ENCODE data around the gene TAS1R3. TPM values are rescaled to one million over a fixed set of nuclear protein-coding genes. Genes with fewer than 3 reads are reported as not detected.

TAS1R3 gene
- total and polyA plus RNA-seq, 2 of the 4 experiments (the other 2 are of a cell fraction): under 0.01 to 0.05 TPM

GRCh38 chr1:1370771-1371300, 39.8 kb downstream of the TAS1R3 start:
- Histone ChIP-seq H3K23ac (ENCODE audit: low read depth, low read length) (no peak overlapping the region), H3K9ac (ENCODE audit: low read depth, low read length) (no peak overlapping the region), H3K56ac (ENCODE audit: extremely low read depth, insufficient read depth, low read length) (no peak overlapping the region), H2BK5ac (ENCODE audit: low read depth, low read length, poor library complexity, severe bottlenecking) (no peak overlapping the region), H3K9me1 (ENCODE audit: insufficient read depth, low read length) (0 out of 2 replicates have a peak, but pooled peaks cover 3% of the 10 kb centered on the region), H3K9me3 (ENCODE audit: control insufficient read depth, insufficient read depth, low read length) (no peaks in the 10 kb centered on the region), H3K27me3 (ENCODE audit: control insufficient read depth, insufficient read depth, low read length) (no peaks in the 10 kb centered on the region), H3K18ac (ENCODE audit: low read depth, low read length) (no peak overlapping the region), H3K79me1 (ENCODE audit: low read depth in 1 of 2, low read length in 2 of 2) (peaks cover under 1 to 46% of the 10 kb centered on the region in 2 experiments; a peak in 3 of 4 replicates), H2BK20ac (ENCODE audit: low read depth, low read length) (no peak overlapping the region), H2AK5ac (ENCODE audit: low read depth, low read length) (no peak overlapping the region), H3K36me3 (ENCODE audit: control insufficient read depth, insufficient read depth, low read length) (peaks cover 8% of the 10 kb centered on the region), H2BK120ac (ENCODE audit: low read depth, low read length) (no peak overlapping the region), H2AK9ac (replicated peaks; ENCODE audit: low read depth, low read length, poor library complexity) (no peak overlapping the region), H2AFZ (replicated peaks; ENCODE audit: low read length, poor library complexity) (no peak overlapping the region), H4K8ac (ENCODE audit: low read depth in 2 of 2, low read length in 2 of 2) (no peak overlapping the region), H4K20me1 (ENCODE audit: insufficient read depth, low read length) (peaks cover 11% of the 10 kb centered on the region; the same call in 1 of the 2 replicates), H3K4ac (ENCODE audit: low read depth, low read length) (no peak overlapping the region), H2BK15ac (ENCODE audit: low read depth, low read length) (no peak overlapping the region), H3K4me2 (ENCODE audit: low read depth, low read length) (no peak overlapping the region), H3K27ac (ENCODE audit: insufficient read depth, low read length) (no peak overlapping the region), H3K14ac (replicated peaks; ENCODE audit: low read depth, low read length) (no peak overlapping the region), H4K91ac (ENCODE audit: insufficient read depth, low read depth, low read length) (no peak overlapping the region), H3K4me1 (ENCODE audit: control insufficient read depth, insufficient read depth, low read length) (peaks cover 11% of the 10 kb centered on the region), H4K5ac (ENCODE audit: low read depth, low read length) (no peak overlapping the region), H3K4me3 (ENCODE audit: insufficient read depth, low read depth, low read length) (no peak overlapping the region)
- no TSS peak for BruUV-seq (replicated peaks)
- ATAC-seq (ENCODE audit: low read depth): no peak
- no peak for TF ChIP-seq RFX5 (IDR thresholded peaks at IDR 0.05; ENCODE audit: low read depth, low read length)
- TF ChIP-seq ELK1 (IDR thresholded peaks at IDR 0.05; ENCODE audit: borderline replicate concordance, low read depth, low read length): no peak
- no peak for TF ChIP-seq CEBPB (IDR thresholded peaks at IDR 0.05; ENCODE audit: low read depth, low read length)
- TF ChIP-seq FOS (IDR thresholded peaks at IDR 0.05; ENCODE audit: low read depth, low read length): no peak
- no peak for TF ChIP-seq POLR2A (IDR thresholded peaks at IDR 0.05; ENCODE audit: low read depth, low read length)
- TF ChIP-seq BHLHE40 (IDR thresholded peaks at IDR 0.05; ENCODE audit: low read depth, low read length): no peak
- no peak for TF ChIP-seq CTCF (conservative IDR thresholded peaks at IDR 0.05; ENCODE audit: low read depth, low read length)
- TF ChIP-seq MXI1 (IDR thresholded peaks at IDR 0.05; ENCODE audit: borderline replicate concordance, low read depth, low read length): no peak
- CTCF ChIA-PET: interaction anchor here (0.5 kb wide), 1 partner anchor 119 kb away, joined by 3 read pairs; no protein-coding TSS in a partner anchor
- POLR2A ChIA-PET (ENCODE audit: unreplicated experiment): no interaction called here
- in situ Hi-C loops (cut with MboI; ENCODE audit: low sequenced_read_pairs) (no loop called here), dilution Hi-C loops (cut with HindIII; ENCODE audit: low sequenced_read_pairs, unreplicated experiment) (no loop called here), intact Hi-C loops (cut with micrococcal nuclease) (no loop called here)
- DNase-seq: no peak
- 92% methylated on average over 9 of the region's 16 CpGs; no CpG with 5 or more reads in 1 of the 2 experiments for WGBS, 2 experiments (ENCODE audit: extremely low coverage in 2 of 2, insufficient read length in 1 of 2)
